ENCODE results near the gene CYLD. TPM values are rescaled to one million over a fixed set of nuclear protein-coding genes. Genes with fewer than 3 reads are reported as not detected.

CYLD gene
- total RNA-seq, 4 donors from 2014 or later, result 17.6 to 65.8 (median 45.1) TPM

DNA sequence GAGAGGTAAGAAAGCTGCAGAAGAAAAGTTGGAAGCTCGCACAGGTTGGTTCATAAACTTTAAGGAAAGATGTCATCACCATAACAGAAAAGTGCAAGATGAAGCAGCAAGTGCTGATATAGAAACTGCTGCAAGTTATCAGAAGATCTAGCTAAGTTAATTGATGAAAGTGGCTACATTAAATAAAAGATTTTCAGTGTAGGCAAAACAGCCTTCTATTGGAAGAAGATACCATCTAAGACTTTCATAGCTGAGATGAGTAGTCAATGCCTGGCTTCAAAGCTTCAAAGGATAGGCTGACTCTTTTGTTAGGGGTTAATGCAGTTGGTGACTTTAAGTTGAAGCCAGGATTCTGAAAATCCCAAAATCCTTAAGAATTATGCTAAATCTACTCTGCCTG lies 24.0 kb downstream of the CYLD start:
- intact Hi-C loops (cut with DNase I; ENCODE audit: low total_unique reads), result no loop called here
- DNase-seq, result no peak
- TF ChIP-seq CTCF (IDR thresholded peaks at IDR 0.05) (no peak), POLR2A (IDR thresholded peaks at IDR 0.05) (no peak)

DNA sequence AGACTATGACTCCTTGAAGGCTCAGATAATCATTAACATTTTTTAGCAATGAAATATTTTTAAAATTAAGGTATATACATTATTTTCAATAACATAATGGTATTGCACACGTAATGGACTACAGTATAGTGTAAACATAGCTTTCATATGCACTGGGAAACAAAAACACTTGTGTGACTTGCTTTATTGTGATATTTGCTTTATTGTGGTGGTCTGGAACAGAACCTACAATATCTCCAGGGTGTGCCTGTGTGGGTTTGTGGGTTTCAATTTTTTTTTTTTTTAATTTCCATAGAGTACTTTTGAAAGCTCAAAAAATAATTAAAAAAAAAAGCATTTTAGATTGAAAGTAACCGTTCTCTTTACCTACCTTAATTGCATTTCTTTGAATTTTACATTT lies 25.3 kb downstream of the CYLD start:
- Histone ChIP-seq H3K4me1 (no peaks in the 10 kb centered on the region), H3K27ac (no peak overlapping the region), H3K9me3 (peaks cover 0 to 5% of the 10 kb centered on the region in 2 donors), H3K27me3 (no peaks in the 10 kb centered on the region), H3K4me3 (no peak overlapping the region), H3K36me3 (no peaks in the 10 kb centered on the region)
- TF ChIP-seq POLR2A (IDR thresholded peaks at IDR 0.05), result no peak
- no peak for TF ChIP-seq CTCF (IDR thresholded peaks at IDR 0.05)
- no peak for DNase-seq
- intact Hi-C loops (cut with DNase I; ENCODE audit: low total_unique reads), result no loop called here

More for the DNA sequence above, 24.0 kb downstream of the CYLD start:
- Histone ChIP-seq H3K36me3 (no peaks in the 10 kb centered on the region), H3K4me1 (no peaks in the 10 kb centered on the region), H3K27me3 (no peaks in the 10 kb centered on the region), H3K27ac (no peak overlapping the region), H3K4me3 (no peak overlapping the region), H3K9me3 (peaks cover 0 to 5% of the 10 kb centered on the region in 2 donors)

GRCh38 chr16:50771366-50771765 lies 29.5 kb downstream of the CYLD start:
- no peak for DNase-seq
- TF ChIP-seq CTCF (IDR thresholded peaks at IDR 0.05), result no peak
- no peak for TF ChIP-seq POLR2A (IDR thresholded peaks at IDR 0.05)
- Histone ChIP-seq H3K27me3 (no peaks in the 10 kb centered on the region), H3K36me3 (no peaks in the 10 kb centered on the region), H3K27ac (no peak overlapping the region), H3K4me3 (no peak overlapping the region), H3K9me3 (peaks cover 0 to 5% of the 10 kb centered on the region in 2 donors), H3K4me1 (no peaks in the 10 kb centered on the region)
- intact Hi-C loops (cut with DNase I; ENCODE audit: low total_unique reads), result no loop called here

DNA sequence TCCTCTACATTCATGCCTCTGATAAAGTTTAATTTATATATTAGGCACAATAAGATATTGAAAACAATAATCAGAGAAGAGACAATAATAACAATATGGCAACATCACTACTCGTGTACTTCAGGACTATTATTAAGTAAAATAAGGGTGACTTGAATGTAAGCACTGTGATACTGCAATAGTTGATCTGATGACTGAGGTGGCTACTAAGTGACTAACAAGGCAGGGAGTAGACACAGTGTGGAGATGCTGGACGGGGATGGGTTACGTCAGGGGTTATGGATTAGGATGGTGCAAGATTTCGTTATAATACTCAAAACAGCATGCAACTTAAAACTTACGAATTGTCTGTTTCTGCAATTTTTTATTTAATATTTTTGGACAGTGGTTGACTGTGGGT lies 32.5 kb downstream of the CYLD start:
- intact Hi-C loops (cut with DNase I; ENCODE audit: low total_unique reads), result no loop called here
- no peak for TF ChIP-seq POLR2A (IDR thresholded peaks at IDR 0.05)
- no peak for TF ChIP-seq CTCF (IDR thresholded peaks at IDR 0.05)
- Histone ChIP-seq H3K27ac (no peak overlapping the region), H3K9me3 (no peaks in the 10 kb centered on the region), H3K4me1 (no peaks in the 10 kb centered on the region), H3K4me3 (no peak overlapping the region), H3K36me3 (no peaks in the 10 kb centered on the region), H3K27me3 (no peaks in the 10 kb centered on the region)
- DNase-seq, result no peak

DNA sequence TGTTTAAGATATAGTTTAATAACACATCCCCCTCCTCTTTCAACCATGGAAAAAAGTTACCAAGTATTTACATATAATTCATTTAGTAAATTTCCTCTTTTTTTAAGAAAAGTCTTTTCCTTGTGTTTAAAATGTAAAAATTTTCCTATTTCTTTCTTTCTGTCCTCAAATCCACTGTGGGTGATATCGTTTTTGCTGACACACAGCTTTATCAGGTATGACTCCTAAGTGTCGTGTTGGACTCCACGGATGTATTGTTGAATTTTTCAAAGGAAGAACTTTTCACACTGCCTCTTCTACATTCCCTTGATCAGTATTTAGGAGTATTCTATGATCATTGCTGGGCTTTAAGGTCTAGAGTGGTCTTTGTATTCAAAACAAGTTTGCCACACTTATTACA lies 33.1 kb downstream of the CYLD start:
- H3K4me3 ChIP-seq, result no peak overlapping the region
- no peaks in the 10 kb centered on the region for H3K36me3 ChIP-seq
- H3K27me3 ChIP-seq, result no peaks in the 10 kb centered on the region
- no peak for TF ChIP-seq CTCF (IDR thresholded peaks at IDR 0.05)
- no peak for TF ChIP-seq POLR2A (IDR thresholded peaks at IDR 0.05)
- no peaks in the 10 kb centered on the region for H3K4me1 ChIP-seq
- DNase-seq, result no peak
- intact Hi-C loops (cut with DNase I; ENCODE audit: low total_unique reads), result no loop called here
- no peak overlapping the region for H3K27ac ChIP-seq
- no peaks in the 10 kb centered on the region for H3K9me3 ChIP-seq
